Kidney (tissue), 14 donors: Measurements from ENCODE around the gene RPL26. TPM values are rescaled to one million over a fixed set of nuclear protein-coding genes. Genes with fewer than 3 reads are reported as not detected.

ENCODE experiments used
- DNase-seq, 5 donors: peaks; one replicate each; pipeline ENCODE4 v3.0.0-alpha.2; 2013 to 2020
- FAIRE-seq: peaks from 2 replicates; lab custom pipeline; 2012; peaks lifted over from hg19 to GRCh38; lab: Jason Lieb, UNC
- H3K27ac ChIP-seq, 2 donors: one replicate each; pipeline ENCODE4 v1.7.0; 2013; ENCODE audit warnings: low read depth in 2 of 2, low read length in 2 of 2, inconsistent platforms in 1 of 2
- H3K27me3 ChIP-seq: one replicate; pipeline ENCODE4 v1.7.1; 2013; ENCODE audit warnings: low read length, inconsistent platforms; ENCODE audit not compliant: control insufficient read depth, insufficient read depth
- H3K36me3 ChIP-seq, 3 donors: one replicate each; pipeline versions ENCODE4 v1.7.0 to v1.7.1; 2013; ENCODE audit warnings: low read length in 3 of 3, control low read depth in 1 of 3, inconsistent platforms in 1 of 3; ENCODE audit not compliant: insufficient read depth in 3 of 3, control insufficient read depth in 2 of 3
- H3K4me1 ChIP-seq, 3 donors: one replicate each; pipeline versions ENCODE4 v1.7.0 to v1.7.1; 2013; ENCODE audit warnings: low read length in 3 of 3, inconsistent platforms in 1 of 3, low read depth in 1 of 3; ENCODE audit not compliant: control insufficient read depth in 2 of 3, insufficient read depth in 2 of 3
- H3K4me3 ChIP-seq, 3 donors: one replicate each; pipeline versions ENCODE4 v1.7.0 to v1.8.1; 2013; ENCODE audit warnings: low read length in 3 of 3, control low read depth in 1 of 3, inconsistent platforms in 1 of 3
- H3K9ac ChIP-seq, 3 donors: one replicate each; pipeline versions ENCODE4 v1.7.0 to v1.7.1; 2013; ENCODE audit warnings: low read length in 3 of 3, control low read depth in 1 of 3, inconsistent platforms in 1 of 3
- H3K9me3 ChIP-seq, 3 donors: one replicate each; pipeline versions ENCODE4 v1.7.0 to v1.7.1; 2013; ENCODE audit warnings: low read length in 3 of 3, control low read depth in 1 of 3, inconsistent platforms in 1 of 3; ENCODE audit not compliant: control insufficient read depth in 2 of 3, insufficient read depth in 1 of 3
- CTCF ChIP-seq: IDR thresholded peaks from 3 replicates; pipeline ENCODE4 v1.5.1; 2012; ENCODE audit warnings: mild to moderate bottlenecking, moderate library complexity, borderline replicate concordance; ENCODE audit not compliant: insufficient read depth; ENCODE audit errors: extremely low read depth
- intact Hi-C: fragments of 100-400 bp; cut with DNase I; formaldehyde crosslinking; loops from one replicate; pipeline ENCODE4 v1.11.1; 2022
- polyA plus RNA-seq: library from polyadenylated mRNA; stranded (reverse); fragments of 350-450 nt; fragmentation: Illumina TruSeq; extraction: RNeasy Lipid Tissue Mini Kit (QIAGEN cat#74804); gene quantifications from one replicate; pipeline ENCODE4 v1.2.3, GENCODE V29; 2014; ENCODE audit warnings: low read depth, low replicate concordance; ENCODE audit not compliant: insufficient read depth
- total RNA-seq: library from RNA; stranded (reverse); fragmentation: NEBNext Ultra II Directional; extraction: Animal tissue kit (Norgen Biotek cat#: 25700); gene quantifications from one replicate; pipeline ENCODE4 v1.2.1, GENCODE V29; 2021
- donor health status: control.
- donor health status: control.
- donor health status: control.
- donor health status: control.
- donor health status: control.
- donor health status: DM: yes; HTN: yes; CAD: no.
- donor health status: Normal renal cell carcinoma (clear cell type).

The RPL26 gene
- total and polyA plus RNA-seq, 2 donors from 2014 or later, result 1,267 to 2,696 TPM

DNA sequence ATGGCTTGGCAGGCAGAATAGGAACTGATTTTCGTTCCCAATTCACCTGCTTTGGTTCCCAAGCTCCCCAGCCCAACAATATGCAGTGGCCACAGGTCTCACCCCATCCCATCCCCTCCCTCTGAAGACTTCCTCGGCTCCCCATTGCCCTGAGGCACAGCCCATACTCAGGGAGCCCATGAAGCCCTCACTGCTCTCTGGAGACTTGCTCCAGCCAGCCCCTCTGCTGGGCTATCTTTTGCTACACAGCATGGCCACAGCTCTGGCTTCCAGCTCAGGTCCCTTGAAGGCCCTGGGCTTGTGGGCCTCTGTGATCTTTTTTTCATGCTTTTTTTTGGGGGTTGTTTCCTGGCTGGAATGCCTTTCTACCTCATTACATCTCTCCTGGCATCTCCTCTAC is 23.2 kb upstream of the RPL26 start:
- H3K27me3 ChIP-seq, result no peaks in the 10 kb centered on the region
- H3K9ac ChIP-seq, result no peak overlapping the region
- FAIRE-seq (no peak), DNase-seq (no peak)
- no peak for TF ChIP-seq CTCF
- no peaks in the 10 kb centered on the region for H3K36me3 ChIP-seq
- intact Hi-C loops, result no loop called here
- H3K4me1 ChIP-seq, result peaks cover 0 to 5% (median 4%) of the 10 kb centered on the region in 3 donors
- H3K27ac ChIP-seq, result no peak overlapping the region
- H3K4me3 ChIP-seq, result no peak overlapping the region
- H3K9me3 ChIP-seq, result no peaks in the 10 kb centered on the region

DNA sequence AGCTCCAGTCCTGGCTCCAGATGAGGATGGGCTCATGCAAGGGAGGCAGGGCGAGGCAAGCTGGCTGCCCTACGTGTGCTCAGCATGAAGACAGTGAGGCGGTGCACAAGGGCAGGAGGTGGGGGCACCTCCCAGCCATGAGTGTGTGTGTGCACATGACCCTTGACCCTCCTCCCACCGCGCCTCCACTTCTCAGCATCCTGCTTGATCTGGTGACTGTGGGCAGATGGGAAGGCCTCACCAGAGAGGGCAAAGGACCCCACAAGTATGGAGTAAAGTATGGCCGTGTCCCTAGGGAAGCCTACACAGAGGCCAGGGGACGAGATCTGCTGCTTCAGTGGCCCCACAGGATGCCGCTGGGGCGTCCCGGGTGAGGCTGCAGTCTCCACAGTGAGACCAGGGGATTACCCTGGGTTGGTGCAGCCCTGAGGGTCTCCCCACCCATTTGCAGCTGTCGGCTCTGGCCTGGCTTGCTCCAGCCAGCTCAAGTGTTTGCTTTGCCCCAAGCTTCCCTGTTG is 22.6 kb upstream of the RPL26 start:
- Histone ChIP-seq H3K27me3 (no peaks in the 10 kb centered on the region), H3K4me3 (no peak overlapping the region), H3K36me3 (no peaks in the 10 kb centered on the region), H3K9me3 (no peaks in the 10 kb centered on the region), H3K4me1 (peaks cover 0 to 4% (median 4%) of the 10 kb centered on the region in 3 donors), H3K27ac (no peak overlapping the region), H3K9ac (no peak overlapping the region)
- DNase-seq (no peak), FAIRE-seq (no peak)
- intact Hi-C loops, result no loop called here
- no peak for TF ChIP-seq CTCF

GRCh38 chr17:8402921-8403536 is 20.0 kb upstream of the RPL26 start:
- Histone ChIP-seq H3K36me3 (no peaks in the 10 kb centered on the region), H3K9me3 (no peaks in the 10 kb centered on the region), H3K4me1 (no peaks in the 10 kb centered on the region), H3K9ac (no peak overlapping the region), H3K27ac (no peak overlapping the region), H3K27me3 (no peaks in the 10 kb centered on the region), H3K4me3 (no peak overlapping the region)
- FAIRE-seq (no peak), DNase-seq (no peak)
- TF ChIP-seq CTCF, result no peak
- intact Hi-C loops, result no loop called here

DNA sequence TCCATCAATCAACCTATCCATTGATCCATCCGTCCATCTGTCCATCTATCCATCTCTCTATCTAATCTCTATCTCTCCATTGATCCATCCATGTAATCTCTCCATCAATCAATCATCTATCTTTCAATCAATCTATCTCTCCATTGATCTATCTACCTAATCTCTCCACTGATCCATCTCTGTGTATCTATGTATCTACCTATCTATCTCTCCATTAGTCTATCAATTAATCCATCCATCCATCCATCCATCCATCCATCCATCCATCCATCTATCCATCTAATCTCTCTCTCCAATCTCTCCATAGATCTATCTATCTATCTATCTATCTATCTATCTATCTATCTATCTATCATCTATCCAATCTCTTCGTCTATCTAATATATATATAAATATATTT is 18.1 kb upstream of the RPL26 start:
- Histone ChIP-seq H3K27me3 (no peaks in the 10 kb centered on the region), H3K36me3 (no peaks in the 10 kb centered on the region), H3K9ac (no peak overlapping the region), H3K27ac (no peak overlapping the region), H3K4me3 (no peak overlapping the region), H3K9me3 (no peaks in the 10 kb centered on the region), H3K4me1 (no peaks in the 10 kb centered on the region)
- DNase-seq (no peak), FAIRE-seq (no peak)
- intact Hi-C loops, result no loop called here
- TF ChIP-seq CTCF, result no peak
